Left forelimb (tissue), 1 donor: ENCODE results near the gene FIBP.

Experiments
- DNase-seq: peaks from one replicate; pipeline ENCODE4 v3.0.0-alpha.2; 2018; ENCODE audit warnings: low spot score

FIBP gene

DNA sequence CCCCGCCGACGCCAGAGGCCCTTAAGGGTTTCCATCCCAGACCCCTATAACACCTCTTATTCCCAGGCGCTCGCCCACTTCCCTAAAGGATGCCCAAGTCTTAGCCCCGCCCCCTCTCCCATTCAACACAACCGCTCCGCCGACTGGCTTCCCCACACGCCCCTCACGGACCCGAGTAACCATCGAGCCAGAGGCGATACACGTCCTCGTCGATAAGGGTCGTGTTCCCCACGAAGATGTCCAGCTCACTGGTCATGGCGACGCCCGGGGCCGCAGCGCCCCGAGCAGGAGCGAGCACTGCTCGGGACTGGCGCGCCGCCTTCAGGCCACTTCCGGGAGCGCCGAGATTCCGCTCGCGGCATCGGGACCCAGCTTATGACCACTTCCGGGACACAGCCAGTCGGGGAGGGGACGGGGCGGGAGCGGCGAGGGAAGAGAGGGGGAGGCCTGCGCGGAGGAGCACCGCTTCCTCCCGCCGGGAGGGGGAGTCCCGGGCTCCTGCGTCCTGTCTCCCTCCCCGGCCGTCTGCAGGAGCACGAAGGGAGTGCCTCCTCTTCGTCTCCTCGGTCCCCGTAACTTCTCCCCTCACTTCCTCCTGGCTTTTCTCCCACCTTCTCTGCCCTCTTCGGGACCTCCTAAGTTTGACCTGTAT, at the start of gene FIBP:
Gene FIBP (minus strand): TSS at position 309 of the 652 bp plus-strand sequence. CDS start 53 bp downstream, at position 256.
- peak; percentile 99 for DNase-seq

DNA sequence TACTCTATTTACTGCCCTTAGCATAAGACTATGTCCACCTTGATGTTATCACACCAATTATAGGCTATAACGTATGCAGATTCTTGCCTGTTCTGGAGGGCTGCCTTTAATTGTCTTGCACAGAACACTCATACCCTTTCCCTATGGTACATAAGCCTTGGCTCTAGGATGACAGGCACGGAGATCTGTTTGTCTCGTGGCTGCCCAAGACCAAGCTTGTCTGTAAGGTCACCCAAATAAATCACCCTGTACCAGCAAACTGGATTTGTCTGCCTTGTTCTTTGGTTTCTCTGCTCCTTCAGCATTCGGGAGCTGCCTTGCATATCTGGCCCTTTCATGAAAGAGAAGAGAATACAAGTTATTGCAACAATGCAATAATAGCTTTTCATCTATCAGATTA, 49.5 kb upstream of the FIBP start:
- no peak for DNase-seq

- no peak for DNase-seq
Measured at GRCh38 chr11:65934014-65934413, 45.7 kb upstream of the FIBP start.

GRCh38 chr11:65932558-65932919, 44.3 kb upstream of the FIBP start:
- no peak for DNase-seq

DNA sequence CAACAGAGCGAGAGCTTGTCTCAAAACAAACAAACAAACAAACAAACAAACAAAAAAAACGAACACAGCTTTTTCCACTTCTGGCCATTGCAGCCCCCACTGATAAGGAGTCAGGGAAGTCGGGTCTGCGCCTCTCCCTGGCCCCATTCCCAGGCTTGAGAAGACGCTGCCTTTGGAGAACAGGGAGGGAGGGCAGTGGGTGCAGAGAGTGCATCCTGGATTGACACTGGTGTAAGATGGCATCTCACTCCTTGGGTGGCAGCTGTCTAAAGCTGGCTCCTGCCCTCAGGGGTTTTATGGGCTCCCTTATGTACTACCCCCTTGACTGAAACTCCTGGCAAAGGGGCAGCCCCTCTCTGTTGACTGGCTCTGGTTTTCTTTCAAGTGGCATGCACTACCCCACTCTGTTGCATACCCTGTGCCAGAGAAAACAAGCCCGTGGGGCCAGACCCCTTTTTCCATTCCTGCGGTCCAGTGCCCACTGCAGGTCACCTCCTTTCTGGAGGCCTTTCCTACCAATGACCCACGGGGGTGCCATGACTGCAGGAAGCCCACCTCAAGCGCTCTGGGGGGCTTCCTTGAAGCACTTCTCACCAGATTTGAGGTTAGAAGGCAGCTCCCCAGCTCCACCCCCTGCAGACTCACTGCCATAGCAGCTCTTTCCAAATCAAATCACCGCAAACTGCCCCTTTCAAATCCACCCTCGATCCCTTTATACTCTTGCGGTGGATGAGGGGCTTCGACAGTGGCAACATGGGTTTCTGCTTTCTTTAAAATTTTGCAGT, 43.7 kb upstream of the FIBP start:
- no peak for DNase-seq

GRCh38 chr11:65928667-65929066, 40.4 kb upstream of the FIBP start:
- no peak for DNase-seq

GRCh38 chr11:65927904-65928397, 39.7 kb upstream of the FIBP start:
- DNase-seq, result no peak

GRCh38 chr11:65925397-65925796, 37.1 kb upstream of the FIBP start:
- no peak for DNase-seq

GRCh38 chr11:65922565-65922964, 34.3 kb upstream of the FIBP start:
- no peak for DNase-seq

DNA sequence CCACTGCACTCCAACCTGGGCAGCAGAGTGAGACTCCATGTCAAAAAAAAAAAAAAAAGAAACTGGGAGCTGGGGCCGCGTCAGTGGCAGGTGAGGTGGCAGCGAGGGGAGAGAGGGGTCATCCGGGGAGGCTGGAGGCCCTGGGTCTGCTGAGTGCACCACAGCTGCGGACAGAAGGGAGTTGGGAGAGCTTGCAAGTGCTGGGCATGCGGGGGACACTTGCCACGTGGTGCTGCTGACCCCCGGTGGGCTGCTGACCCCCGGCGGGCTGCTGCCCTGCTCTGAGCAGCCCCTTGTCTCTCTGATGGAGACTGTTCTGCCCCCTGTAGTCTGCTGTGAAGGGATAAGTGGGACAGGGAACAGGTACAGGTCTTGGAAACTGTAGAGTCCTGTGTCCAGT, 33.6 kb upstream of the FIBP start:
- no peak for DNase-seq

DNA sequence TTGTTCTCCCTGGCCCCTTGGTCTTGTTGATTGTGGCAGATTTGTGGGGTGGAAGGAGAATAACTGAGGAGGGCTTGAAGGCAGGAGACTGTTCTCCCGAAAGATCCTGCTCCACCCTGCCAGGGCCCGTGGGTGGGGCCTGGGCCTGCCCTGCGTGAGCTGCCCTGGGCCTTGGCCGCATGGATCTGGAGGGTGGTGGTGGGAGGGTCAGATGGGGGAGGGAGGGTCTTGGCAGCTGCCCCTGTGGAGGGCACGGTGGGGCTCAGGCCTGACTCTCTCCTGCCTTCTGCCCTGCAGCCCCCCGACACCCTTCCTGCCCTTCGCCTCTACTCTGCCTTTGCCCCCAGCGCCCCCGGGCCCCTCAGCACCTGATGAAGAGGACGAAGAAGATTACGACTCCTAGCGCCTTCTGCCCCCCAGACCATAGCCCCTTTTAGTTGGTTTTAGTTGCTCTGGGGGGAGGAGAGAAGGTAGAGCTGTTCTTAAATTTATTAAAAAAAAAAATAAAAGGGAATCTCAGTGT, 32.8 kb upstream of the FIBP start:
- no peak for DNase-seq

GRCh38 chr11:65920372-65920802, 32.1 kb upstream of the FIBP start:
- no peak for DNase-seq

- DNase-seq, result no peak
Measured at GRCh38 chr11:65919573-65920371, 31.5 kb upstream of the FIBP start.

- peak; percentile 100 for DNase-seq
Measured at GRCh38 chr11:65919141-65919572, 30.9 kb upstream of the FIBP start, which contains the start of gene DRAP1. Gene DRAP1, plus strand, starts transcription at chr11:65919426. Its CDS starts 76 bp downstream, at chr11:65919502.

DNA sequence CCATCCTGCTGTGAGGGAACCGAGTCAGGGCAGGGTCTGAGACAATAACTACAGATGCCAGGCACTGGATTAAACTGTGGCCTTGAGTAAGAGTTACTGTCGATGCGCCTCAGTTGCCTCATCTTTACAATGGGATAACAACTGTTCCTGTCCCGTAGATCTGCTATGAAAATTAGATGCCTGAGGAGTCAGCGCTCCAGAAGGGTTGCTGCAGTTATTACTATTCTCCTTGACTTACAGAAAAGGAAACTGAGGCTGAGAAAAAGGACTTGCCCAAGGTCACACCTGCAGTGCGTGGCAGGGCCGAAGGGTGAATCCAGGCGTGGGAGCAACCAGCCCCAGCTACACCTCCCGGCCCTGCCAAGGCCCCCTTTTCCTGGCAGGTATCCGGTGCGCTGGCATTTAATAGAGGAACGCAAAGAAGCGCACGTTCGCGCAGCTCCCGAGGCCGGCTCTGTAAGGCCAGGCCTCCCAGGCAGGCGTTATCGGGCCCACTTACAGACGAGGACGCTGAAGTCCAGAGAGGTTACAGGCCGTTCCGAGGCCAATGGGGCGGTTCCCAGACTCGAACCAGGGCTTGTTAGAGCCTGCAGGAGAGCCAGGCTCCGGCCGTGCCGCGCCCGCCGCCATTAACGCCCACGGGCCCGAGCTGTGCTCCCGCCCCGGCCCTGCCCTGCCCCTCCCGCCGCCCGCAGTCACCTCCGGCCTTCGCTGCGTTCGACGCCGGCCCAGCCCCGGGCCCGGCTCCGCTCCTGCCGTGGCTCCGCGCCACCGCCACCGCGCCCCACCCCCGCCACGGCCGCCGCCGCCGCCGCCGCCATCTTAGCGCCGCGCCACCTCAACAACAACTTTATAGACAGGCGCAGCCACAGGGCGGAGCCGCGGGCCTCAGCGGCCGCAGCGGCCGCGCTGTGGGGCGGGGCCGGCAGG, 30.2 kb upstream of the FIBP start, which contains the start of gene C11orf68:
Gene C11orf68 (minus strand): TSS at position 852 of the 930 bp plus-strand sequence. CDS start 31 bp downstream, at position 821.
- DNase-seq, result no peak

DNA sequence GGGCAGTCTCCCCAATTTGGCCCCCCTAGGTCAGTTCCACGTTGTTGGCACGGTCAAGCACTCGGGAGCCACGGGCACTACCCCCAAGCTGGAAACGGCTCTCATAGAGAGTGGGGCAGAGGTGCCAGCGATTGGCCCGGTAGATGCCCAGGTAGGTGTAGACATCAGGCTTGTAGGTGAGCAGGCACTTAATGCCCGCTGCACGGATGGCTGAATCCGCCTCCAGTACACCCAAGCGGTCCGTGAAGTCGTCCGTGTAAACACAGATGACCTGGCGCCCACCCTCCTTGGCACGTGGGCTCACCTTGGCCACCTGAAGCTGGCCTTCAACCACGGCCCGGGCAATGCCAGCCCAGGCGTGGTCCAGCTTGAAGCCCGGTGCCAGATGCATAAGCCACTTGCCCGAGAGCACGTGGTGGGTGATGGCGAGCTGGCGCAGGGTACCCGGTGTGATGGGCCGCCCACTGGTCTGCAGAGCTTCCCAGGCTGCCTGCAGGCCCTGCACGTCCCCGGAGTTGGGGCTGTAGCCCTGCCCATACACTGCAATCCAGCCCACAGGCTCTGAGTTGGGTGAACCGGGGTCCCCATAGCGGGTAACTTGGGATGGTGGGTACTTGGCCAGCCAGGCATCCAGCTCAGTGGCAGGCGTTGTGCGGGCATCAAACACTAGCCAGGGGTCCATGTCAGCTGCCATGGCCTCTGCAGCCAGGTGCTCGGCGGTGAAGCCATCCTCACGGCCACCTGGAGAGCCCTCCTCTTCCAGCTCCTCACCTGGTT, 29.4 kb upstream of the FIBP start:
- DNase-seq, result no peak

DNA sequence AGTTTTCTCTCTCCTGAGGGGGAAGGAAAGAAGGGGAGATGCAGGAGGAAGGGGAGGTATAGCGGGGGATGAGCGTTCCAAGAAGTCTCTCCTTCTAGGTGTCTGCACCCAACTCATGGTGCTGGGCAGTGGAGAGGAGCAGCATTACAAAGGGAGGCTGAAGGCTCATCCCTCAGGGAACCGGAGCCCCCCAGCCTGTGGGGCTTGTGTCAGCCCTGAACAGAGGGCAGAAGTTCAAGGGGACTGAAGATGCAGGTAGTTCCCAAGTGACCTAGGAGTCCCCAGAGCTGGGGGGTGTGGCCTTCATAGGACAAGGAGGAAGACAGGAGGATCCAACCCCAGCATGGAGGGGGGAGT, 28.8 kb upstream of the FIBP start:
- DNase-seq, result no peak

DNA sequence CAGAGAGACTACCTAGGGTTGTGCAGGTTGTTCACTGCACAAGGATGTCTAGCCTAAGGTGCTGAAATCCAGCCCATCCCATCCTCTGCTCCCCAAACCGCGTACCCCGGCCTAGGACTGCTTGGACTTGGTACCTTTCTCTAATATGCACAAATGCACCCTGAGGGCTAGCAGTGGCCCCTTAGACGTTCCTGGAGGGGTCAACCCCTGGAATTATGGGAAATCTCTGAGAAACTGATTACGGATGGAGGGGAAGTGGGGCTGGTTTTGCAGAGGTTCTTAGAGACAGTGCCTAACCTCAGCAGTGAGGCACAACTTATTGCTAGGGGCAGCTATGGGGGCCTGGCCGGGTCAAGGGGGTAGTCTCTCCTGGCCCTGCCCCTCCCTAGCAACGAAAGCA, 28.1 kb upstream of the FIBP start:
- DNase-seq, result no peak

DNA sequence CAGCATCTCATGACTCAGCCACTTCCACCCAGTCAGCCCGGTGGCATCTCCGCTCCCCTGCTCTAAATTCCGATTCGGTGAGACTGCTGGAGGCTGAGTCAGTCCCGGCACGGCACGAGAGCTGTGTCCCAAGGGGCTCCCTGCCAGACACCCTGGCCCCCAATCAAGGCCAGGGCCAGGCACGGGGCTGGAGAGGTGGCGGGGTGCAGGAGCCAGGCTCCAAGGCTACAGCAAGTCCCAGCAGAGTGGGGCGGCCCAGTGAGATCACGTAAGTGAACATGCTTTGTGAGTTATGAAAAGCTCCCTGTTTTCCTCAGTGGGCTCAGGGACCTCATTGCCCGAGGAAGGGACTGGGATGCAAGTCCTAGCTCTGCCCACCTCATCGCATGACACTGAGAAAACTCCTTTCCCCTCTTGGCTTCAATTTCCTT, 27.6 kb upstream of the FIBP start:
- DNase-seq, result no peak
